Left ventricle myocardium inferior (tissue), 1 donor: ENCODE measurements around the gene HES2. TPM values are rescaled to one million over a fixed set of nuclear protein-coding genes. Genes with fewer than 3 reads are reported as not detected.

Experiments
- DNase-seq: peaks from one replicate; pipeline ENCODE4 v3.0.0-alpha.2; 2020
- H3K27ac ChIP-seq: fragments of 200-600 bp; replicated peaks from 2 replicates; pipeline ENCODE4 v1.8.0; 2021
- H3K27me3 ChIP-seq: fragments of 200-600 bp; 2 replicates; pipeline ENCODE4 v1.8.0; 2021; ENCODE audit warnings: low read depth
- H3K36me3 ChIP-seq: fragments of 200-600 bp; 2 replicates; pipeline ENCODE4 v1.8.0; 2021
- H3K4me1 ChIP-seq: fragments of 200-600 bp; 2 replicates; pipeline ENCODE4 v1.8.0; 2021
- H3K4me3 ChIP-seq: fragments of 200-600 bp; 2 replicates; pipeline ENCODE4 v1.8.0; 2021; ENCODE audit warnings: mild to moderate bottlenecking, moderate library complexity
- H3K9me3 ChIP-seq: fragments of 200-600 bp; replicated peaks from 2 replicates; pipeline ENCODE4 v1.8.0; 2021
- intact Hi-C: fragments of 100-400 bp; cut with micrococcal nuclease; formaldehyde crosslinking; loops from one replicate; pipeline ENCODE4 v1.11.0; 2022
- total RNA-seq: library from RNA; stranded (reverse); fragmentation: NEBNext Ultra II Directional; extraction: Animal tissue kit (Norgen Biotek cat#: 25700); gene quantifications from one replicate; pipeline ENCODE4 v1.2.1, GENCODE V29; 2021
- TF ChIP-seq, protein P1 (sequence below): fragments of 200-600 bp; IDR thresholded peaks from 2 replicates; pipeline ENCODE4 v1.8.0; 2021; ENCODE audit warnings: antibody characterized with exemption, mild to moderate bottlenecking, borderline replicate concordance
- donor health status: DM: no; HTN: yes; CAD: no; lungs with severe emphysema.

Gene HES2
- total RNA-seq, 1 donor from 2014 or later = not detected

- H3K9me3 ChIP-seq = no peaks in the 10 kb centered on the region
- peaks cover 37% of the 10 kb centered on the region for H3K4me1 ChIP-seq
- DNase-seq = no peak
- peaks cover 23% of the 10 kb centered on the region for H3K36me3 ChIP-seq
- H3K4me3 ChIP-seq = no peak overlapping the region
- TF ChIP-seq, protein P1, sequence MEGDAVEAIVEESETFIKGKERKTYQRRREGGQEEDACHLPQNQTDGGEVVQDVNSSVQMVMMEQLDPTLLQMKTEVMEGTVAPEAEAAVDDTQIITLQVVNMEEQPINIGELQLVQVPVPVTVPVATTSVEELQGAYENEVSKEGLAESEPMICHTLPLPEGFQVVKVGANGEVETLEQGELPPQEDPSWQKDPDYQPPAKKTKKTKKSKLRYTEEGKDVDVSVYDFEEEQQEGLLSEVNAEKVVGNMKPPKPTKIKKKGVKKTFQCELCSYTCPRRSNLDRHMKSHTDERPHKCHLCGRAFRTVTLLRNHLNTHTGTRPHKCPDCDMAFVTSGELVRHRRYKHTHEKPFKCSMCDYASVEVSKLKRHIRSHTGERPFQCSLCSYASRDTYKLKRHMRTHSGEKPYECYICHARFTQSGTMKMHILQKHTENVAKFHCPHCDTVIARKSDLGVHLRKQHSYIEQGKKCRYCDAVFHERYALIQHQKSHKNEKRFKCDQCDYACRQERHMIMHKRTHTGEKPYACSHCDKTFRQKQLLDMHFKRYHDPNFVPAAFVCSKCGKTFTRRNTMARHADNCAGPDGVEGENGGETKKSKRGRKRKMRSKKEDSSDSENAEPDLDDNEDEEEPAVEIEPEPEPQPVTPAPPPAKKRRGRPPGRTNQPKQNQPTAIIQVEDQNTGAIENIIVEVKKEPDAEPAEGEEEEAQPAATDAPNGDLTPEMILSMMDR = no peak
- H3K27me3 ChIP-seq = peaks cover 56% of the 10 kb centered on the region
- intact Hi-C loops = no loop called here
- no peak overlapping the region for H3K27ac ChIP-seq
Observed at GRCh38 chr1:6462412-6463119, 42.8 kb upstream of the HES2 start.

DNA sequence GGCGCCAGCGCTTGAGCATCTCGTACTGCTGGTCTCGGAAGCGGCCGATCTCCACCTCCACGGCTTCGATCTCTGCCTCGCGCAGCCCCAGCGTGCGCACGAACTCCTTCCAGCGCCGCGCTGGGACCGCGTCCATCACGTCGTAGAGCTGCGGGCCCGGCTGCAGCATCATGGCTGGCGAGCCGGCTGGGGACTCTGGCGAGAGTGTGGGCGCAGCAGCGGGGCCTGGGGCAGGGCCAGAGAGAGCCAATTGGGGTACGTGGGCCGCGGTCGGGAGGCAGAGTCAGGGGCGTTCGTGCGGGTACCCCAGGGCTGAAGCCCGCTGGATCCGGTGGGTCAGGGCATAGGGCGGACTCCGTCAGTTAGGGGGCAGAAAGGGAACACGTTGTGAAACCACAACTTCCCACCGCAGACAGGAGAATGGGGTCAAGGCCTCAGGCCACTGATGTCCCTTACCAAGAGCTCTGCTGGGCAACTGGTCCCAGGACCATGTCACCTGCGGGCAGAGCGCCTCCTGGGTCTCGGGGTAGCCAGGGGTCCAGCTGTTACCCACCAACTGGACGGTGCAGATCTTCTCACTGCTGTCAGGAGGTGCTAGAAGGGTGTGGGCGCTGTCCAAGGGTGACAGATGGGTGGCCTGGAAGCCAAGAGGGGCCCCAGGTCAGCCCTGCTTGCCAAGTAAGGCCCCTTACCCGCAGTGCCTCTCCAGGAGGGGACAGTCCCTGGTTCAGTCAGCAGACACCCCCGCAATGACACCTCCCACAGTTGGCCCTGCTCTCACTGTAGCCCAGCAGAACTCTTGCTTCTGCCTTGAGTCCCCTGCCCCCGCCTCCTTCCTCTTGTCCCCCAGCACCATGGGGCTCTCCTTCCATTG lies 42.1 kb upstream of the HES2 start:
- intact Hi-C loops = no loop called here
- Histone ChIP-seq H3K27ac (no peak overlapping the region), H3K4me1 (peaks cover 37% of the 10 kb centered on the region), H3K27me3 (peaks cover 63% of the 10 kb centered on the region), H3K36me3 (peaks cover 21% of the 10 kb centered on the region), H3K9me3 (no peaks in the 10 kb centered on the region), H3K4me3 (peak overlapping the region; percentile 54)
- TF ChIP-seq, protein P1 = no peak
- no peak for DNase-seq

- TF ChIP-seq, protein P1 = no peak
- Histone ChIP-seq H3K27me3 (peaks cover 70% of the 10 kb centered on the region), H3K4me1 (peaks cover 37% of the 10 kb centered on the region), H3K27ac (no peak overlapping the region), H3K36me3 (peaks cover 21% of the 10 kb centered on the region), H3K4me3 (peak overlapping the region; percentile 54), H3K9me3 (no peaks in the 10 kb centered on the region)
- intact Hi-C loops = no loop called here
- no peak for DNase-seq
Observed at GRCh38 chr1:6461051-6461530, 41.4 kb upstream of the HES2 start.

DNA sequence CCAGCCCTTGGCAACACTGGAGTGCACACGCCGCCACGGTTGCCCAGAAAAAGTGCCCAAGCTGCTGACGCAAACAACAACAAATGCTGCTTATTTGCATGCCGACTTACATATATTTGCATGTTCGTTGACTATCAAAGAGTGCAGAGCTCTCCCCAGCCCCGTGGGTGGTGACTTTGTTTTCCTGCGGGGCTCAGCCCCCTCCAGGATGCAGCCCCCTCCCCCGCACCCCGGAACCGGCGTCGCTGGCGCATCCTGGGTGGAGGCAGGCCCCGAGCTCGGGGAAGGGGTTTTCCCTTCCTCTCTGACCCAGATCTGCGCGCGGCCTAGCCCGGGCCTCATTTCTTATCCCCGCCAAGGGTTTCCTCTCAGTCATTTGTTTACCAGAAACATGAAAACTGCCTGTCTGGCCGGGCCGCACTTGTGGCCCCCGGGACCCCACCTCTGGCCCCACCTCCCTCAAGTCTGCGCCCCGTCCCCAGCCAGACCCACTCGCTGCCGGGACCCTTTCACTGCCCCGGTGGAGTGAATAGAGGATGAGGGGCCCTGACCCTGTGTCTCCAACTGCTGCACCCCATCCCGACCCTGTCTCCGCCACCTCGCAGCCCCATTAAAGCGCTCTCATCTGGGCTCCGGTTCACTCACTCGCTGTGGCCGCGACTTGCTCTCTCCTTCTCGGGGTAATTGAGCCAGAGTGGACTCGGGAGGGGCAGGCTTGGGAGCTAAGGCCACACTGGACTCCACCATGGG lies 40.8 kb upstream of the HES2 start:
- no peak for DNase-seq
- intact Hi-C loops = no loop called here
- TF ChIP-seq, protein P1 = no peak
- peak overlapping the region; percentile 54 for H3K4me3 ChIP-seq
- peaks cover 21% of the 10 kb centered on the region for H3K36me3 ChIP-seq
- H3K9me3 ChIP-seq = no peaks in the 10 kb centered on the region
- H3K27ac ChIP-seq = no peak overlapping the region
- H3K4me1 ChIP-seq = peaks cover 35% of the 10 kb centered on the region
- H3K27me3 ChIP-seq = peaks cover 73% of the 10 kb centered on the region

DNA sequence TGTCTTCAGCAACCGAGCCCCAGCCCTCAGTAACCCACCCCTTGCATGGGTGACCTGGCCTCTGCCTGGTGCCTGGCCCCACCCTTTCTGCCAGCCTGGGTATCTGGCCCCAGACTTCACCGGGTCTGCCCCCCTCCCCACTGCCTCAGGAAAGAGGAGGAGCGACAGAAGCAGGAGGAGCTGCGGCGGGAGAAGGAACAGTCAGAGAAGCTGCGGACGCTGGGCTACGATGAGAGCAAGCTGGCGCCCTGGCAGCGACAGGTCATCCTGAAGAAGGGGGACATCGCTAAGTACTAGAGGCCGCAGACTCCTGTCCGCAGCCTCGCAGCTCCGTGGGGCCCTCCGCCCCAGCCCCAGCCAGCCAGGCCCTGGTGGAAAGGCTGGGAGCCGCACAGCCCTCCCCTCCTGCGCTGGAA lies 40.1 kb upstream of the HES2 start:
- peaks cover 36% of the 10 kb centered on the region for H3K4me1 ChIP-seq
- intact Hi-C loops = no loop called here
- H3K27me3 ChIP-seq = peaks cover 77% of the 10 kb centered on the region
- DNase-seq = no peak
- H3K4me3 ChIP-seq = peak overlapping the region; percentile 54
- peaks cover 21% of the 10 kb centered on the region for H3K36me3 ChIP-seq
- TF ChIP-seq, protein P1 = no peak
- H3K27ac ChIP-seq = no peak overlapping the region
- H3K9me3 ChIP-seq = no peaks in the 10 kb centered on the region
